Head of caudate nucleus (tissue), 42 donors: ENCODE results near the gene USP3.
"Not testable (repeated sequence)": the region's sequence is repeated elsewhere in the genome, so short reads cannot be mapped to it uniquely, and the experiment has no call there.

Source experiments
- DNase-seq, 42 donors: peaks; one replicate each; pipeline versions ENCODE4 v3.0.0 to v3.0.0-alpha.2; 2020 to 2021; ENCODE audit warnings: mixed read lengths in 7 of 42
- intact Hi-C: fragments of 100-400 bp; cut with DNase I; formaldehyde crosslinking; loops from one replicate; pipeline ENCODE4 v1.15.0; 2022

Gene USP3

GRCh38 chr15:63615935-63616334 lies 111.5 kb downstream of the USP3 start:
- intact Hi-C loops = no loop called here
- no peak for DNase-seq

GRCh38 chr15:63617147-63617546 lies 112.8 kb downstream of the USP3 start:
- DNase-seq, intact Hi-C loops: not testable (repeated sequence)

- intact Hi-C loops, DNase-seq: not testable (repeated sequence)
Measured at GRCh38 chr15:63617627-63618026, 113.2 kb downstream of the USP3 start.

GRCh38 chr15:63620760-63621159 lies 116.4 kb downstream of the USP3 start:
- DNase-seq, intact Hi-C loops: not testable (repeated sequence)

GRCh38 chr15:63623232-63623969 lies 119.0 kb downstream of the USP3 start:
- intact Hi-C loops = no loop called here
- peak in 2 of 42 donors; percentile 25 to 50 for DNase-seq

- peak in 3 of 42 donors; percentile 25 to 50 (median 49) for DNase-seq
- intact Hi-C loops = no loop called here
Measured at GRCh38 chr15:63626955-63627354, 122.6 kb downstream of the USP3 start.

- DNase-seq = peak in 32 of 42 donors; percentile 31 to 82 (median 56)
- intact Hi-C loops = no loop called here
Measured at GRCh38 chr15:63628123-63628822, 123.9 kb downstream of the USP3 start.

- peak in 1 of 42 donors; percentile 20 for DNase-seq
- intact Hi-C loops = no loop called here
Measured at GRCh38 chr15:63630036-63630751, 125.8 kb downstream of the USP3 start.

GRCh38 chr15:63633312-63633711 lies 128.9 kb downstream of the USP3 start:
- no peak for DNase-seq
- intact Hi-C loops = no loop called here

GRCh38 chr15:63634154-63634553 lies 129.8 kb downstream of the USP3 start:
- DNase-seq = no peak
- intact Hi-C loops = no loop called here

- intact Hi-C loops = no loop called here
- DNase-seq = no peak
Measured at GRCh38 chr15:63636518-63637061, 132.2 kb downstream of the USP3 start.

- intact Hi-C loops = no loop called here
- no peak for DNase-seq
Measured at GRCh38 chr15:63638839-63639238, 134.4 kb downstream of the USP3 start.

GRCh38 chr15:63640146-63640545 lies 135.8 kb downstream of the USP3 start:
- intact Hi-C loops = no loop called here
- DNase-seq = no peak
